Measurements from ENCODE around the gene RAB3C.

The RAB3C gene

GRCh38 chr5:58828258-58828657 is 245.4 kb downstream of the RAB3C start:
- Histone ChIP-seq H2AFZ (ENCODE audit: low read depth, low read length) (no peak overlapping the region), H3K27ac (ENCODE audit: low read length) (no peak overlapping the region), H3K9me3 (ENCODE audit: insufficient read depth, low read length) (no peaks in the 10 kb centered on the region), H3K36me3 (replicated peaks; ENCODE audit: low read depth, low read length) (no peaks in the 10 kb centered on the region), H4K20me1 (ENCODE audit: insufficient read depth, low read length) (no peaks in the 10 kb centered on the region), H3K27me3 (ENCODE audit: low read depth, low read length) (no peaks in the 10 kb centered on the region), H3K4me3 (ENCODE audit: low read length) (no peak overlapping the region), H3K4me1 (ENCODE audit: low read length) (no peaks in the 10 kb centered on the region), H3K79me2 (ENCODE audit: low read length) (no peaks in the 10 kb centered on the region), H3K4me2 (ENCODE audit: low read length) (no peak overlapping the region), H3K9ac (ENCODE audit: low read length) (no peak overlapping the region)
- TF ChIP-seq EZH2phosphoT487 (IDR thresholded peaks at IDR 0.05; ENCODE audit: low read depth) (no peak), CTCF (IDR thresholded peaks at IDR 0.05; ENCODE audit: low read depth, low read length) (no peak)

GRCh38 chr5:58834242-58835225 is 251.7 kb downstream of the RAB3C start:
- H3K79me2 ChIP-seq (ENCODE audit: low read length), result no peaks in the 10 kb centered on the region

GRCh38 chr5:58836351-58836750 is 253.5 kb downstream of the RAB3C start:
- Histone ChIP-seq H3K9ac (ENCODE audit: low read length) (no peak overlapping the region), H3K4me3 (ENCODE audit: low read length) (no peak overlapping the region), H3K36me3 (replicated peaks; ENCODE audit: low read depth, low read length) (no peaks in the 10 kb centered on the region), H3K27me3 (ENCODE audit: low read depth, low read length) (no peaks in the 10 kb centered on the region), H3K27ac (ENCODE audit: low read length) (no peak overlapping the region), H3K9me3 (ENCODE audit: insufficient read depth, low read length) (no peaks in the 10 kb centered on the region), H3K4me2 (ENCODE audit: low read length) (no peak overlapping the region), H4K20me1 (ENCODE audit: insufficient read depth, low read length) (no peaks in the 10 kb centered on the region), H3K79me2 (ENCODE audit: low read length) (no peaks in the 10 kb centered on the region), H2AFZ (ENCODE audit: low read depth, low read length) (no peak overlapping the region), H3K4me1 (ENCODE audit: low read length) (no peaks in the 10 kb centered on the region)
- no peak for TF ChIP-seq EZH2phosphoT487 (IDR thresholded peaks at IDR 0.05; ENCODE audit: low read depth)
- no peak for TF ChIP-seq CTCF (IDR thresholded peaks at IDR 0.05; ENCODE audit: low read depth, low read length)

More at GRCh38 chr5:58834242-58835225, 251.7 kb downstream of the RAB3C start:
- Histone ChIP-seq H3K36me3 (replicated peaks; ENCODE audit: low read depth, low read length) (no peaks in the 10 kb centered on the region), H3K9ac (ENCODE audit: low read length) (no peak overlapping the region), H3K9me3 (ENCODE audit: insufficient read depth, low read length) (no peaks in the 10 kb centered on the region), H3K27ac (ENCODE audit: low read length) (no peak overlapping the region), H2AFZ (ENCODE audit: low read depth, low read length) (no peak overlapping the region), H3K4me2 (ENCODE audit: low read length) (no peak overlapping the region), H4K20me1 (ENCODE audit: insufficient read depth, low read length) (no peaks in the 10 kb centered on the region), H3K4me3 (ENCODE audit: low read length) (no peak overlapping the region), H3K4me1 (ENCODE audit: low read length) (no peaks in the 10 kb centered on the region), H3K27me3 (ENCODE audit: low read depth, low read length) (no peaks in the 10 kb centered on the region)
- TF ChIP-seq EZH2phosphoT487 (IDR thresholded peaks at IDR 0.05; ENCODE audit: low read depth) (no peak), CTCF (IDR thresholded peaks at IDR 0.05; ENCODE audit: low read depth, low read length) (no peak)

- no peak overlapping the region for H3K4me2 ChIP-seq (ENCODE audit: low read length)
- TF ChIP-seq EZH2phosphoT487 (IDR thresholded peaks at IDR 0.05; ENCODE audit: low read depth) (no peak), CTCF (IDR thresholded peaks at IDR 0.05; ENCODE audit: low read depth, low read length) (no peak)
- no peak overlapping the region for H3K9ac ChIP-seq (ENCODE audit: low read length)
- H3K79me2 ChIP-seq (ENCODE audit: low read length), result no peaks in the 10 kb centered on the region
- H3K27ac ChIP-seq (ENCODE audit: low read length), result no peak overlapping the region
- no peak overlapping the region for H2AFZ ChIP-seq (ENCODE audit: low read depth, low read length)
- H3K36me3 ChIP-seq (replicated peaks; ENCODE audit: low read depth, low read length), result no peaks in the 10 kb centered on the region
- no peaks in the 10 kb centered on the region for H3K9me3 ChIP-seq (ENCODE audit: insufficient read depth, low read length)
- no peaks in the 10 kb centered on the region for H3K4me1 ChIP-seq (ENCODE audit: low read length)
- no peaks in the 10 kb centered on the region for H4K20me1 ChIP-seq (ENCODE audit: insufficient read depth, low read length)
- H3K4me3 ChIP-seq (ENCODE audit: low read length), result no peak overlapping the region
- H3K27me3 ChIP-seq (ENCODE audit: low read depth, low read length), result no peaks in the 10 kb centered on the region
Observed at GRCh38 chr5:58838729-58839128, 255.9 kb downstream of the RAB3C start.
